ENCODE results near the gene SLC6A8.
"Not testable (repeated sequence)": the region's sequence is repeated elsewhere in the genome, so short reads cannot be mapped to it uniquely, and the experiment has no call there.

Gene SLC6A8

GRCh38 chrX:153694256-153694655 lies 6.5 kb downstream of the SLC6A8 start:
- DNase-seq = not testable (repeated sequence)

- no peak for DNase-seq
These were observed 7.1 kb downstream of the SLC6A8 start for GRCh38 chrX:153694687-153695270.

- DNase-seq = no peak
These were observed 8.4 kb downstream of the SLC6A8 start for GRCh38 chrX:153696100-153696499.

- DNase-seq = not testable (repeated sequence)
These were observed 8.8 kb downstream of the SLC6A8 start for GRCh38 chrX:153696538-153696937.

DNA sequence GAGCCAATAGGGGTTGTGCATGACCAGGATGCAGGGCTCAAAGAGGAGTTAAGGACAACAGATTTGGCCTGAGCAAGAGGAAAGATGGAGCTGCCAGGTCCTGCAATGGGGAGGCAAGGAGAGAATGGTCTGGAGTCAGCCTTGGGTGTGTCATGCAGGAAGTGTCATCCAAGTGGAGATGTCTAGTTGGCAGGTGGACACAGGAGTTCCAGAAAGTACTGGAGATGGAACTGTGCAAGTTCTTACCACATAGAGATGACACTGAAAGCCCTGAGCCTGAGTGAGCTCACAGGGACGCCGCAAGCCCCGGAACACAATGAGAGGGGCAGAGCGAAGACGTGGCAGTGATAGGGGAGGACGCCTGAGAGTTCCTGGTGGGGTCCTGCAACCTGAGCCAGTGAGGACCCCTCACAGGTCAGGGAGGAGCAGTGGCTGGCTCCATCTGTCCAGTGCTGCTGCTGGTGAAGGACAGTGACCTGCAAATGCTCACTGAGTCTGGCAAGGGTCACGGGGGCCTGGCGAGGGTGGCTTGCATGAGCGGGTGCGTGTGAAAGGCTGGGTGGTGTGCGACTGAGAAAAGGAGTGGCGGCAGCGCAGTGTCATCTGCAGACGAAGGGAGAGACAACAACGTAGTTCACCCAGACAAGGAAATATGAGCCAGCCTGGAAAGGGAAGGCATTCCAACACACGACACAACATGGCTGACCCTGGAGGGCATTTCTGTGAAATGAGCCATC lies 9.4 kb downstream of the SLC6A8 start:
- not testable (repeated sequence) for DNase-seq

GRCh38 chrX:153697924-153698865 lies 10.5 kb downstream of the SLC6A8 start:
- no peak for DNase-seq

DNA sequence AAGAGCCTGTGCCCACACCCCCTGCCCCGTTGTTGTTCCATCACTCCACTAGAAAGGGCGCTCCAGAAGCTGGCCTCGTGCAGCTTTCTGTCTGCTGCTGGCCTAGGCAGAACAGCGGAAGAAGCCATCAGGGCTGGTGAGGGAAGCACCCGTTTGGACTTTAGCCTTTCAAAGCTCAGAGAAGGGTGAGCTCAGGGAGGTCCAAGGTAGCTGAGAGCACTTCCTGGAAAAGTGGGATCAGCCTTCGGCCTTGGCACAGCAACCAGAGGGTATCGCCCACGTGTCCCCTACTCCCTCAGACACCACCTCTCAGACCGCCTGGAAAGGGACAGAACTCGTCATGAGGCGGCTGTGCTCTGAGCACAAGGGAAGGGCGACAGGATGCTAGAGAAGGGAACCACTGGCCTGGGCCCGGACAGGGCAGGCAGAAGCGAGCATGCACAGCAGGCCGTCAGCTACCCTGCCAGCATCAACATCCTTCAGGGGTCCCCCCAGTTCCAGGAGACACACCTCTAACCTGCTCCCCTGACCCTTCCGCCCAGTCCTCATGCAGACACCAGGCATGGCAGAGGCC lies 11.6 kb downstream of the SLC6A8 start:
- not testable (repeated sequence) for DNase-seq

DNA sequence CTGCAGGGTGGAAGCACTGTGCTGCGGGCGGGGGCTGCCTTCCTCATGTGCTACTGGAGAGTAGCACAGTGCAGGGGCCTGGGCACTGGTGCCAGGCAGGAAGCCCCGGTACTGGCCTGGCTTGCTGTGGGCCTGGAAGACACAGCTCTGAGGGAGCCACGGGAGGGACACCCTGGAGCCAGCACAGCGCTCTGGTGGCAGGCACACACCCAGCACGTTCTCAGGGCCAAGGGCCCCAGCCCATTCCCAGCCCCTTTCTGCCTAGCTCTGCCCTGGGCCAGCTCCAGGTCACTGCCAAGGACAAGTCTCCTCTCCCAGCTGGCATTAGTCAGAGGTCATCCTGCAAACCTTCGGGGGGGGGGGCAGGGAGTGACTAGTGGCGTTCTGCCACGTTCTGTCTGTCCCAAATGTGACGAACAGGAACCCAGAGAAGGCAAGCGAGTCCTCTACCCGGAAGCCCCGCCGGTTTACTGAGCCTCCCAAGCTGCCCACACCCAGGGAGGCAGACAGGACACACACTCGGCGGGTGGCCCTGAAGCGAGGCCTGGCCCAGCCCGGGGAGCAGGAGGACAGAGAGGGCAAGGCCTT lies 12.2 kb downstream of the SLC6A8 start:
- not testable (repeated sequence) for DNase-seq

DNA sequence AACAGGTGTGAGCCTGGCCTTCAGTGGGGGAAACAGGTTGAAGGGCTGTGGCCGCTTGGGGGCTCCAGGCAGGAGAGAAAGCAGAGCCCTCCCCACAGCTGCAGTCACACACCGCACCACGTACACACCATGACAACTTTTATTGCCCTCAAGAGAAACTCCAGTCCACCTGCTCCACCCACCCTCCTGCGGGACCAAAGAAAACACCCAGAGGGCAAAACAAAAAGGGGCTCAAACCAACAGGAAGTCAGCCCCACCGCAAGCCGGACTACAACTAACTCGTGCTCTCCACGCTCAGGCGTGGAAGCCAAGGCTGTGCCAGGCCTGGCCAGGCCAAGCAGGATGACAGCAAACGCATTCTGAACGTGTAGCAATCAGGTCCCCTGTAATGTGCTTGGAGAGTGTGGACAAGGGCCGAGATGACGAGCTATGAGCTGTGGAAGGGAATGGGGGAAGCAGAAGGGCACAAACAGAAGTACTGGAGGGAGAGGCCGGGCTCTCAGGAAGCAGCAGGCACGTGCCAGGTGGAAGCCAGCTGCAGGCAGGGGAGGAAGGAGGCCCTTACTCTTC lies 12.7 kb downstream of the SLC6A8 start:
- DNase-seq = no peak

DNA sequence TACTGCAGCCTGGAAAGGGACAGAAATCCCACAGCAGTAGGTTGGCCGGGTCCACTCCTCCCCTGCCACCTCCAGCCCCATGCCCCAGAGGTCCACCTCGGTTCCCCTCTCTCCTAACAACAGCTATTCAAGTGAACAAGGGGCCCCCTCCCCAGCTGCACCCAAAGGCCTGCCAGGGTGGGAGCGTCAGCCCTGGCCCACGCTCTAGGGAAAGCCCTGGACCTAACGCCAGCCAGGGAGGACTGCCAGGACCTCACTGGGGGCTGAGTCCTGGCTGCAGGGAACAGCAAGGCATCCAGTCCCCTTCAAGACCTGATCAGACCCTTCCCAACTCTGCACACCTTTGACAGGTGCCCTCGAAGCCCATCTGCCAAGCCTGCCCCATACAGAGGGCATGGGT lies 13.2 kb downstream of the SLC6A8 start:
- DNase-seq = no peak

GRCh38 chrX:153701706-153702105 lies 14.0 kb downstream of the SLC6A8 start:
- DNase-seq = no peak

DNA sequence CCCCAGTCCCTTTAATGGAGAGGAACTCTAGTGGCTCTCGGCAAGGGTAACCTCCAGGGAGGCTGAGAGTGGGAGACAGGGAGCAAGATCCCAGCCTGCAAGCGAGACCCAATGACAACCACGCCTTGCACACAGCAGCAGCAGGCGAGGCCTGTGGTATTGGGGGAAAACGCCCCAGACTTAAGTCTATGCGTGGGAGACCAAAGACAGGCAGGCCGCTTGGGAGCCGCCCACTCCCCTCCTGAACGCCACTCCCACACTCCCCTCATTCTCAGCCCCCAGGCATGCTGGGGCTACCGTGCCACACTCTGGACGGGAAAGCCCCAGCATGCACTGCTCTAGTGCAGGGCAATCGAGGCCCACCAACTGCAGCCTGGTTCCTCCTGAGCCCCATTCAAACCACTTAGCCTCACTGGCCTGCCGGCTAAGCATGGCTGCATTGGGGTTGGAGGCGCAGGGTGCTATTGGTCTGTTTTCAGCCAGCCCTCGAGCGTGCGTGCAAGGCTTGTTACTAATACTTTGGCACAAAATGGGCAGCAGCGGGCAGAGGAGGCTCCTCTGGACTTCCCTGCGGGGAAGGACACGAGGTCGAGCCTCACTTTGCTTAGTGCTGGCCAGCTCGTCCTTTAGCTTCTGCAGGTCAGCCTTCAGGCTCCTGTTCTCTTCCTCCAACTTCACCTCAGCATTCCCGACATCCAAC lies 14.8 kb downstream of the SLC6A8 start:
- no peak for DNase-seq

GRCh38 chrX:153703036-153703370 lies 15.3 kb downstream of the SLC6A8 start:
- no peak for DNase-seq

DNA sequence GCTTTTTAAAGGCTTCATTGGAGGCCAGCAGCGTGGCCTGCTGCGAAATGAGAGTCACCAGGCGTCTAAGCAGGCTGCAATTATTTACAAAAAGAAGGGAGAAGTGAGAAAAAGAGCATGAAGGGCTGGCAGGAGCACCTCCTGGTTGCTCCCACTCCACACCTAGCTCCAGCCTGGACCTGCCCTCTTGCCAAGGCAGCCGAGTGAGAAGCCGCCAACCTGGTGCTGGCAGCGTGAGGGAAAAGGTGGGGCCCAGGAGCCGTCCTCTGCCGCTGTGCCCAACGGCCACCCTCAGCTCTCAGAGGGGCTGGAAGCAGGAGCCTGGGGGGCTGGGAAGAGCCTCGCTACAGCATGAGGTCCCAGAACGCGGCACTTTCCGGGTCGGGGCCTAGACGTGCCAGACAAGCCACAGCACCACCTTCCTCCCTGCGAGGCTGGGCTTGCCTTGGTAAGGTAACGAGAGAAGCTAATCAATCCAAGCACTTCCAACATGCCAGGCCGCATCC lies 16.3 kb downstream of the SLC6A8 start:
- no peak for DNase-seq

DNA sequence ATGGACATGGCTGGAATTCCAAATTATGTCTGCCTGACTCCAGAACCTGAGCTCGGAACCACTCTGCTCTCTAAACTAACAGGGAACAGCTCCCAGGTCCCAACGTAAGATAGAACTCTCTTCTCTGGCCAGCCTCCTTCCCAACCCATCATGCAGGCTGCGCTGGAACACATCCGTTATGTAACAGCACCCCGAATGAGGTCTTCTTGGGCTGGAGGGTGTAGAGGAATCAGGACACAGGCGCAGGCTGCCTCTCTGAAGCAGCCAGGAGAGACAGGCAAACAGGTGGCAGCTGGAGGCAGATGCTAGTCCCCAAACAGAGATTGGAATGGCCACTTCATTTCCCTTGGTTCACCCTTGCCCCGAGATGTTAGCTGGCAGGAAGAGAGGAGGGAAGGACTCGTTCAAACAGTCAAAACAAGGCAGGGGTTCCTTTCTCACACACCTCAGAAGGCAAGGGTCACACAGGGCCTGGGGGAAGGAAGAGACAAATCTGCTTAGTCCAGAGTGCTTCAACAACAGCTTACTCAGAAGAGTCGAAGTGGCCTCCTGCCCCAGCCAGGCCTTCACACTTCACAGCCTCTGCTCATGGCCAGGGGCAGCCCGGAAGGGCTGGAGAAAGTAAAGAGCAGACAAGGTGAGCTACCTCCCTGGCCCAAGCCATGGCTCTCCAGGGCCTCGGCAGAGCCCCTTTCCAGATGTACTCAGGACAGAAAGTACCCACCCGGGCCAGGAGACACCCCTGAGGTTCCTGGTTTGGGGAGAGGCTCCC lies 17.1 kb downstream of the SLC6A8 start:
- DNase-seq = not testable (repeated sequence)

GRCh38 chrX:153705403-153706060 lies 17.8 kb downstream of the SLC6A8 start:
- not testable (repeated sequence) for DNase-seq

- no peak for DNase-seq
These were observed 19.1 kb downstream of the SLC6A8 start for GRCh38 chrX:153706799-153707198.

GRCh38 chrX:153707406-153707805 lies 19.7 kb downstream of the SLC6A8 start:
- no peak for DNase-seq

DNA sequence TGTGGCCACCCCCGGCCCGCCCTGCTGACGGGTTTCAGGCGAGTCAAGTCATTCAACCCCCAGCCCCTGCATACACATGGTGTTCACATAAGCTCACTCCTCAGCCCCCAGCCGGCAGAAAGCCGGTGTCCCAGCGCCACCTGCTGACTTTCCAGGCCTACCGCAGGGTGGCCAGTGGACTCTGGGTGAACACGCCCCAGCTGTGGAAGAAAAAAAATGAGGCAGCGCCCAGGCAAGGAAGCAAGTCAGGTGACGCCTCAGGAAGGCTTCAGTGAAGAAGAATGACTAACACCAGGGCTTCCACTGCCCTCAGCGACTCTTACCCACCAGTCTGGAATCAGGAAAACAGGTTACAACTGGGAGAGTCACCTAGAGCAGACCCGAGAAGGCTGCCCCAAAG lies 20.7 kb downstream of the SLC6A8 start:
- DNase-seq = peak; percentile 44

All from activated naive CD4-positive, alpha-beta T cell treated with Interleukin-2 at 50 U/mL for 16 hours (primary cell).